Measurements from ENCODE around the gene CASP12.
"Not testable (repeated sequence)": the region's sequence is repeated elsewhere in the genome, so short reads cannot be mapped to it uniquely, and the experiment has no call there.

CASP12 gene

DNA sequence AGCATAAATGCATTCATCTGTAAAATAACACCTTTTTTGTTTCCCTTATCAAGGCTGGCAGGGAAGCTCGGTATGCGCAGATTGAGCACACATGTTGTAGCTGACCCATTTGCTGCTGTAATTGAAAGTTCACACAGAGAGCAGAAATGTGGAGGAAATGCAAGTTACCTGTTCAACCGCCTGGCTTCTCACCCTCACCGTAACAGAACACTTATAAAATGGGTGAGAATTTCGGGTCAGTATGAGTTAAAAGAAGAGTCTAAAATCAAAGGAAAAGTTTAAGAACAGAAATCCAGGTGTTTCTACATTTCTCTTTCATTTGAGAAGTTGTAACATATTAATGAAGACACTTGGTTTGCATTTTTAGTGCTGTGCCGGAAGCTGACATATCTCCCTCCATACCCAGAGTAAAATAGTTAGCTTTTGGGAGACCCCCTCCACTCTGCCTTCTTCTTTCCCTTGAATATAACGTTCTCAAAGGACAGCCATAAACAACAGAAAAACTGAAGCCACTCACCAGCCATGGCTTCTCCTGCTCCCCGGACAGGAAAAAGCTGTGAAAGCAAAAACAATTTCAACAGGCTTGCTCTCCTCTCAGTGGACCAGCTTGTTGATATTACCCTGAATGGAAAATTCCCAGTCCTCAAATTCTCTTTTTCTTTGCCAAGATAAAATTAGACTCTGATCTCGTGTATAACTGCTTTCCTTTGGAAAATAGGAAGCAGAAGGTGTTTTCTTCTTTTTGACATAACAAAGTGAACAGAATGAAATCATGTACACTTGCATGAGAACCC is at the start of gene CASP12:
TSS of gene CASP12 (minus strand) at position 570 of the 794 bp plus-strand sequence.
- DNase-seq, result no peak

DNA sequence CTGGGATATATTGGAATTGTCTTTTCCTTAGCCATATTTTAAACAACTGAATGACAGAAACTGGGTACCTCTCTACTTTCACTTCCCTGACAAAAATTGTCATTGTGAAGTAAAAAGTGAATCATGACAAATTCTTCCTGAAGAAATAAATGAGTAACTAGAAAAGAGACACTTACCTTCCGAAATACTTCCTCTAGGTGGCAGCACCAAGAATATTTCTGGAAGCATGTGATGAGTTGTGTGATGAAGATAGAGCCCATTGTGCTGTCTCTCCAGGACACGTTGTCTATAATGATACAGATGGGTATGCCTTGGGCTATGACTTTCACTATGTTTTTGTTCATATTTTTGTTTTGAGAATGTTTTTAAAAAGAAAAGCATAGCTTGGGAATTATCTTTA is 48.6 kb upstream of the CASP12 start:
- peak; percentile 62 for DNase-seq

DNA sequence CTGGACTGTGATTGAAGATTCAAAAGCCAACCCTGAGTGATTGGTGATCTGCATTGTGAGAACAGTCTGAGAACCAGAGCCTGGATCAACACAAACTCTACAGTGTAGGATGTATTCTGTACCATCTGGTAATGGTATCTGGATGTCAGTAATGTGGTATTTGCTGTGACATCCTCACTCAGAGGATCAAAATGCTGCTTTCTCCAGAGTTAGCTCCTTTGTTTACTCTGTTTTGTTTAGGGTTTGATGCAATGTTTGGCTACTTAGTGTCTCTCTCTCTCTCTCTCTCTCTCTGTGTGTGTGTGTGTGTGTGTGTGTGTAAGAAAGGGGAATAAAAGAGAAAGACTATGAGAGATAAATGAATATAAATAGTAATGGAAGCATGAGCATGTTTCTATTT is 45.8 kb upstream of the CASP12 start:
- DNase-seq, result no peak

DNA sequence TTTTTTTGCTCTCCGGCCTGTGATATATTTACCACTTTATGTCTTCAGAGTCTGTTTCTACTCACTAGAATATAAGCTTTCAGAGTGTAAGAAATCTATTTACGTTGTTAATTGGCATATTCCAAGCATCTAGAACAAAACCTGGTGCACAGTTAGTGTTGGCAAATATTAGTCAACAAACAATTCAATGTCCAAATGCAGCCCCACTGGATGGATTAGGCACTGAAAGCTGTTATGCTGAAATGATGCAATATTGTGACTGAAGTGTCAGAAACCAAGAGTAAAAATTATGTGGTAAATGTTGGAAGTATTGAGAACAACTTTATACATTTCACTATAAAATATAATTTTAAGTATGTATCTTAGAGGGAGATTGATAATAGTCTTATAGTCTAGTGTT is 45.3 kb upstream of the CASP12 start:
- no peak for DNase-seq

DNA sequence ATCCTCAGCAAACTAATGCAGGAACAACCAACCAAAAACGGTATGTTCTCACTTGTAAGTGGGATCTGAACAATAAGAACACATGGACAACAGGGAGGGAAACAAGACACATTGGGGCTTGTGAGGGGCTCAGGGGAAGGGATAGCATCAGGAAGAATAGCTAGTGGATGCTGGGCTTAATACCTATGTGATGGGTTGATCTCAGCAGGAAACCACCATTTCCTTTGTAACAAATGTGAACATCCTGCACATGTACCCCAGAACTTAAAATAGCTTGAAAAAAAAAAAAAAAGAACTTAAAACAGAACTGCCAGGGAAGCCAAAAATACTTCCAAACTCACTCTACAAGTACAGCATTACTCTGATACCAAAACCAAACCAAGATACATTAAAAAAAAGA is 36.3 kb upstream of the CASP12 start:
- DNase-seq, result no peak

DNA sequence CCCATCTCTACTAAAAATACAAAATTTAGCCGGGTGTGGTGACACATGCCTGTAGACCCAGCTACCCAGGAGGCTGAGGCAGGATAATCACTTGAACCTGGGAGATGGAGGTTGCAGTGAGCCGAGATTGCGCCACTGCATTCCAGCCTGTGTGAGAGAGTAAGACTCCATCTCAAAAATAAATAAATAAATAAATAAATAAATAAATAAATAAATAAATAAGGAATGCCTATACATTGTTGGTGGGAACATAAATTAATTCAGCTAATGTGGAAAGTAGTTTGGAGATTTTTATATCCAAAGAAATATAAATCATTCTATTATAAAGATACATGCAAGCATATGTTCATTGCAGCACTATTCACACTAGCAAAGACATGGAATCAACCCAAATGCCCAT is 35.8 kb upstream of the CASP12 start:
- not testable (repeated sequence) for DNase-seq

DNA sequence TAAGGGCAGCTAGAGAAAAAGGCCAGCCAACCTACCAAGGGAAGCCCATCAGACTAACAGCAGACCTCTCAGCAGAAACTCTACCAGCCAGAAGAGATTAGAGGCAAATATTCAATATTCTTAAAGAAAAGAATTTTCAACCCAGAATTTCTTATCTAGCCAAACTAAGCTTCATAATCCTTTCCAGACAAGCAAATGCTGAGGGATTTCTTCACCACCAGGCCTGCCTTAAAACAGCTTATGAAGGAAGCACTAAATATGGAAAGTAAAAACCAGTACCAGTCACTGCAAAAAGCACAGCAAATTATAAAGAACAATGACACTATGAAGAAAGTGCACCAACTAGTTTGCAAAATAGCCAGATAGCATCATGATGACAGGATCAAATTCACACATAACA is 30.6 kb upstream of the CASP12 start:
- no peak for DNase-seq

DNA sequence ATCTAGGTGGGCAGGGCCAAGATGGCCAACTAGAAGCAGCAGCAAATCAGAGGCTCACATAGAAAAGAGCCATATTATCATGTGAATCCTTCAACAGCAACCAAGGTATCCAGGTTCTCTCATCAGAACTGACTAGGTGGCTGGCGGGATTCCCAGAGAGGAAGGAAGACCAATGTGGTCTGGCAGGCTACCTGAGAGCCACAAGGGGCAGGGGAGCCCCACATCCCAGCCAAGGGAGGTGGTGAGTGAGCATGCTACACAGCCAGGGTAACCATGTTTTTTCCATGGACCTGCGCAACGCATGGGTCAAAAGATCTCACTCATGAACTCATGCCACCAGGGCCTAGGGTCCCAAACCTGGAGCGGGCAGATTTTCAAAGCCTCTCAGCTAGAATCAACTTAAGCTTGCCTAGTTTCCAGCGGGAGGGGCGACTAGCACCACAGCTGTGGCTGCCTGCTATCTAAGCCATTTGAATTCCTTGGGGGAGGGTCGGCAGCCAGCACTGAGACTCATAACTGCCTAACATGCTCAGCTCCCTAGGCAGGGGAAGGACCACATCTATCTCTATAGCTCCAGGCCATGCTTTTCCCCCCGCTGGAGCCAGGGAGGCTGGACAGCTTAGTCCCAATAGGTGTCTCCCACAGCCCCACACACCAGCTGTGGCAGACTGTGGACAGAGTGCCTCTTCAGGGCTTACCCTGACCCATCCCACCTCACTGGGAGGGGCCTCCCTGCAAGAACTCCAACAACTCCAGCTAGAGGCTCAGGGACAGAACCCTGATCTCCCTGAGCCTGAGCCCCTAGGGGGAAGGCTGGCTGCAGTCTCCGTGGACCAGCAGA is 28.7 kb upstream of the CASP12 start:
- no peak for DNase-seq

DNA sequence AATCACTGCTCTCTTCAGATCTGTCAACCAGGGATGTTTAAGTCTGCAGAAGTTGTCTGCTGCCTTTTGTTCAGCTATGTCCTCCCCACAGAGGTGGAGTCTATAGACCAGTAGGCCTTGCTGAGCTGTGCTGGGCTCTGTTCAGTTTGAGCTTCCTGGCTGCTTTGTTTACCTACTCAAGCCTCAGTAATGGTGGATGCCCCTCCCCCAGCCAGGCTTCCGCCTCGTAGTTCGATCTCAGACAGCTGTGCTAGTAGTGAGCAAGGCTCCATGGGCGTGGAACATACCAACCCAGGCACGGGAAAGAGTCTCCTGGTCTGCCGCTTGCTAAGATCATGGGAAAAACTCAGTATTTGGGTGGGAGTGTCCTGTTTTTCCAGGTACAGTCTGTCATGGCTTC is 27.6 kb upstream of the CASP12 start:
- DNase-seq, result no peak

DNA sequence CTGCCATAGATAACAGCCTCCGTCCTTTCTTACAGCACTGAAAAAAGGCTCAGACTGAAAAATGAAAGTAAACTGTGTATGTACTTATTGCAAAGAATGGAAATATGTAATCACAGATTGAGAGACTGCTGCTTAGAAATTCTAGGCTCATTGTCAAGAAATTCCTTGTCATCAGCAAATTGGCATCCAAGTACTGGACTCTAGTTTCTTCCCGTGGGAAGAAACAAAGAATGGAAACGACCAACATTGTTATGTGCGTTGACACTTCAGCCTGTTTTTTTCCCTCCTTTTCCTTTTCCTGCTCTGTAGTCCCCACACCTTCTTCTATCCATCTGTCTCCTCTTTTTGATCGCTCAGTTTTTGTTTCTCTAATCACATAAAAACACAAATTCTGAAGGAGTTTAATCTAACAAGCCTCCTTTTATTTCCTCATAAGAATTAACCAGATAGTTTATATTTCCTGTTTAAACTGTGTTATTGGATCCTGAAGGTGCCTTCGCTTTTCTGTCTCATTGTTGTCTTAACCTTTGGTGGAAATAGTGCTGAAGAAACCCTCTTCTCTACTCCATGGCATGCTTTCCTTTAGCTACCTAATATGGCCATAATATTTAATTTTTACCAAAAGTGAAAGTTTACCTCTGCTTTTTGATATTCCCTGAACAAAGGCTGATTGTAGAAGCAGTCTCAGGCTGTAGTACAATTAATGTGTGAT is 20.0 kb upstream of the CASP12 start:
- DNase-seq, result peak; percentile 80

DNA sequence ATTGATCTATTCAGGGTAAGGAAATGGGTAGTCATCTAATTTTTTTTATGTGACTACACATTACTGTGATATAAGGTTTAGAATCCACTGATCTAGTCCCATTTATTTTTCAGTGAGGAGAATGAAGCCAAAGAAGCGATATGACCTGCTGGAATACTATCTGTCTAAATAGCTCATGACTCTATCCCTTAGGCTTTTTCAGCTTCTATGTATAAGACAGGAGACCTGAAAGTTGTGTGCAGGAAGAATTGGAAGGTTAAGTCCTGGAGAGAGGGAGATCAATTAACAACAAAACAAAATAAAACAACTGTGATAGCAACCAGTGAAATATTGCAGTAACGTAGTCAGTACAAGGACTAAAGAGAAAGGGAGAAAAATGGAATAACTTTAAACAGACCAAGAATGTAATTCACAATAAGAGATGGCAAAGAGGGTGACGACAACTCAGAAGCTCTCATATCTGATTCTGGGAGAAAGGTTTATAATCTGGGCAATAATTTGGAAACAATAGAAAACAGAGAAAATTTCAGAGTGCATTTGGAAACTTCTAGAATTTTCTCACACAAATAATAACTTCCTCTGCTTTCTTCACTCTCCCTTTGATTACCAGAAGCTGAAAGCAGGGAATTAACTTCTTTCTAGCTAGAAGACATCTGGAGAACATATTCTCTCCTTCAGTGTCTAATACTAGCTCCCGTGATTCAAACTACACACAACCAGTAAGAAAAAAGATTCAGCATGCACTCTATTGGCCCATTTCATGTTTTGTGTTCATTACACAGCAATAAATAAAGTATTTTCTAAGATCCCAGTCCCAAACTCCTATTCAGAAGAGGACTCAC is 19.2 kb upstream of the CASP12 start:
- DNase-seq, result no peak

DNA sequence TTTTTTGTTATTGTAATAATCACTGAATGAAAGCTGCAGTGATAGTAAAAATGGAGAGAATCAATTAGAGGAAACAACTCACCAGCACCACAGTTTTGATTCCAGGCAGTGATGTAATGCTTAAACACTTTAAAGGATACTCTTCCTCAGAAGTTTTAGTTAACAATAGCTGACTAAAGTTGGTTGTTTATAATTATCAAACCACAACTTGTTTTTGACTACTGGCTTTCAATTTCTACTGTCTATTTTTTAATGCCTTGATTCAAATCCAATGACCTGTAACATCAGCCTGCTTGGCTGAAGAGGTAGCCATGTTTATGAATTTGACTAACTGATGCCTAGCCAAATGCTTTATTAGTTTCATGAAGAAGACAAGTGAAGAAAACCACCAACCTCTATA is 18.2 kb upstream of the CASP12 start:
- peak; percentile 10 for DNase-seq

DNA sequence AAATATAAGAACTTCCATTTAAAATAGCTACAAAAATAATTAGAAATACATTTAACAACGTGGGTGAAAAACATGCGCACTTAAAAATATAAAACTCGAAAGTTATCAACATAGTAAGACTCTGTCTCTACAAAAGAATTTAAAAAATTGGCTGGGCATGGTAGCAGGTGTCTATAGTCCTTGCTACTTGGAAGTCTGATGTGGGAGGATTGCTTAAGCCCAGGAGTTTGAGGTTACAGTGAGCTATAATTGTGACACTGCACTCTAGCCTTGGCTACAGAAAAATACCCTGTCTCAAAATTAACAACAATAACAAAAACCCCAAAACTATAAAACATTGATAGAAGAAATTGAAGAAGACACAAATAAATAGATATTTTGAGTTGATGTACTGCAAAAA is 13.8 kb upstream of the CASP12 start:
- DNase-seq, result no peak

DNA sequence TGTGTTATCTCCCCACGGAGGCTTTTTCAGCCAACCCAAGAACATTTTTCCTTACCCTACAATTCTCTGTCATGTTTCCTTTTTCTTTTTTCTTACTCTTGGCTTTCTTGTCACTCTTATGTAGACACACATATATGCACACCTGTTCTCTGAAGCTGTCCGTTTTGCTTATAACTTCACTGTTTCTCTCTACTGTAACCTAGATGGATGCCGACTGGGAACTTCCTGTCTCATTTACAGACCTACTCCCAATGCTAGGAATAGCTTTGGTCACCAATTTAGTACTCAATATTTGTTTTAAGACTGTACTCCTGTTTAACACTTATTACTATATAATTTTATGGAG is 9.9 kb upstream of the CASP12 start:
- DNase-seq, result no peak

DNA sequence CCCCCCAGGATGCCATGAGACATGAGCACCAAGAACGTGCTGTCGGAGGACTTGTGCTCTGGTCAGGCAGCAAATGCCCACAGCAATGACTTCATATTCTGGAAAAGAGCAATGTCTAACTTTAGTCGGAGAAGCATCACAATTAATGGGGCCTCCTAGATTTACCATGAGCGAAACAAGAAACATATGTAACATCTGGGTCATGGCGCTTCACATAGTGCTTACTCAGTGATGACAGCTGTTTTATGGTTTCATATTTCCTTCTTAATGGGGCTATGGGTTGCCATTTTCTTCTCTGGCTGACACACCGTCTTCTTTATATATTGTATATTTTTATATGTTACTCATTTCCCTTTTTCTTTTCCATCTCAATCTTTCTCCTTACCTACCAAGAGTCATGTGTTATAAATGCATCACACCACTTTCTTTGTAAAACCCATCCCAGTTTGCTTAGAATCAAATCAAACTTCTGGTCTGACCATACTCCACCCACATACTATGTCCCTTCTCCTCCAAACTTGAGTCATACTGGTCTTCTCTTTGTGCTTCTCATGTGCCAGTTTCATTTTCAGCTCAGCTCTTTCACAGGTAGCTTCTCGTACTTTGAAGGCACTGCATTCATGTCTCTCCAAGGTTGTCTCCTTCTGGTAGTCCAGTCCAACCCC is 9.4 kb upstream of the CASP12 start:
- DNase-seq, result peak; percentile 83

DNA sequence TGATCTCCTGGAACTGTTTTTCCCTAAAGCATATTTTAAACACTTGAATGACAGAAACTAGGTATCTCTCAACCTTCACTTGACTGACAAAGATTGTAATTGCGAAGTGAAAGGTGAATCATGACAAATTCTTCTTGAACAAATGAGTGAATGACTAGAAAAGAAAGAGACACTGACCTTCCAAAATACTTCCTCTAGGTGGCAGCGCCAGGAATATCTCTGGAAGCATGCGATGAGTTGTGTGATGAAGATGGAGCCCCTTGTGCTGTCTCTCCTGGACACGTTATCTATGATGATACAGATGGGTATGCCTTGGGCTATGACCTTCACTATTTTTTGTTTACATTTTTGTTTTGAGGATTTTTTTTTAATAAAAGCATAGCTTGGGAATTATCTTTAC is 7.0 kb upstream of the CASP12 start:
- DNase-seq, result no peak

DNA sequence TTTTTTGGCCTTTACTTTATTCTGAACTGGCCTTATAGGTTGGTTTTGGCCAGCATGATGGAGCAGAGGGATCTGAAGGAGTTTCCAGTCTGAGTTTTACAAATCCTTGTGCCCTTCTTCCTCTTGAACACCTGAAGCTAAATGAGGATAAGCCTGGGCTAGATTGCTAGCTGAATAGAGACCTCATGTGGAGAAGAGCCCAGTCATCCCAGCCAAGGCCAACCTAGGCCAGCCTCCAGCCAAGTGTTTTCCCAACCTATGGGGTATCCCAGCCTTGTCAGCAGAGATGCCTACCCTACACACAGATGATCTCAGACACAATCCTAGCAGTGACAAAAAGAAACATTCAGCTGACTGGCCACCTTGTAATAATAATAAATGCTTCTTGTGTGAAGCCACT is 966 bp upstream of the CASP12 start:
- no peak for DNase-seq

DNA sequence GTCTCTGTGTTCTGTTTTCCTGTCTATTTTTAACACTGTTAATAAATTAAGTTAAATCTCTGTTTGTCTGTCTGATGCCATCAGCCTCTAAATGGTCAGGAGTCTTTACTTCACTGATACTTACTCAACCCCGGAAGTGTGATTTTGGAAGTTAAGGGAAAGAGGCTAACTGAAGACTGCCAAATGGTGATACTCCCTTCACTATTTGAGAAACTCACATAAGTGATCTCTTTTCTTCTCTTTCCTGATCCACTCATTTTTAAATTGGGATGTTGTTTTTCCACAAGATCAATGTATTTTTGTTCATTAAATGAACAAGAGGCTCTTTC is 389 bp upstream of the CASP12 start:
- no peak for DNase-seq

DNA sequence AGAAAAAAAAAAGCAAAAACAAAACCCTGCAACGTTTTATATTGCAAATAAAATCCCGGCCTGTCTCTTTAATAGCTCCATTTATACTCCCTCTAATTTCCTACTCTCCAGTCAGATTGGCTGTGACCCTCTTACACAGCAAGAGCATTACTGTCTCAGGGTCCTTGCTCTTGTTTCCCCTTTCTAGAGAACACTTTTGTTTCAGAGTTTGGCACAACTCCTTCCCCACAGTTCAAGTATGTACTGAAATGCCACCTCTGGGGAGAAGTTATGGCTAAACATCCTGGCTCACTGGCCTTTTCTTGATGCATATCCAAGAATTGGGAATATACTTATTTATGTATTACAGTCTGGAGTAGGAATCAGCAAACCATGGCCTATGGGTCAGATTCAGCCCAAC is 2.6 kb downstream of the CASP12 start:
- DNase-seq, result no peak

DNA sequence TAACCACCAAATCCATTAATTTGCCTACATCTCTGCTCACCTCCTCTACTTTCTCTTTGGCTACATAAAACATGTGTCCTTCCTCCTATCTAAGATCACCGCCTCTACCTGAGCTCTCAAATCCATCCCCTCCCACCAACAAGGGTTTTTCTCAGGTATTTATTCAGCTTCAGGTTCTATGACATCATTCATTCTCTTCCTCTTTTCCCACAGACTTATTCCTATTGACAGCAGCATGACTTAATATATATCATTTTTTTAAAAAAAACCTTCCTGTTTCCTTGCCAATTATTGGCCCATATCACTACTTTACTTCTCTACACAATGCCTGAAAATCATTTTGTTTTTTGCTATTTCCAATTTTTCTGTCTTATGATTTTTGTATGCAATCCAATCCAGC is 4.4 kb downstream of the CASP12 start:
- no peak for DNase-seq

DNA sequence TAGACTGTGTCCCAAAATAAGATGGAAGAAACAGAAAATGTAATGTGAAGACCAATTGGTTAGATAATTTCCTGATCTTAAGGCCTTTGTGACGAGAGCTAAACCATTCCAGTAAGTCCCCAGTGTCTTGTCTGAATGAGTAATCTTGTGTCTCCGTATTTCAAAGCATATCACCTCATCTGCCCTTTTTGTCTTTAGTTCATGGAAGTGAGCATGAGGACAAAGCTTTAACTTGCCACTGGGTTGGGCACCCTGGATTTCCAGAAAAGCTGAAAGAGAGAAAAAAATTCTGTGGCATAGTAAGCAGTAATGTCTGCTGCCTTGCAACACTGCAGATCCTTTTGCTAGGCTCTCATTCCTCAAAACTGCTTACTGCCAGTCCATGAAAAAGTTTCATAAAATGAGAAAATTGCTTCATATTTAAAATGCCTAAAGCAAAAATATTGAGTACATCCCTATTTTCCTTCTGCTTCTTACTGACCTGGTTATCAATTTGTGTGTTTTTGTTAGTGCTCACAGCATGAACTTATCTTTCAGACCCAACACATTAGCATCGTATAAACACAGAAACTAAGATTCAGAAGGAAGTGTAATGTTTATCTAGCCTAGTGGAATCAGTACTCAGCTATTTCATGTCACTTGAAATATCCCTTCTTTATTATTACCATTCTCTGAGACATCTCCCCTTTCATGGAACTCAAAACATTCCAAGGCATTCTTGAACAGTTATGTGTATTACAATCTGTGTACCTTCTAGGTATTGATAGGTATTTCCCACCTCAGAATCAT is 5.3 kb downstream of the CASP12 start:
- DNase-seq, result peak; percentile 49

DNA sequence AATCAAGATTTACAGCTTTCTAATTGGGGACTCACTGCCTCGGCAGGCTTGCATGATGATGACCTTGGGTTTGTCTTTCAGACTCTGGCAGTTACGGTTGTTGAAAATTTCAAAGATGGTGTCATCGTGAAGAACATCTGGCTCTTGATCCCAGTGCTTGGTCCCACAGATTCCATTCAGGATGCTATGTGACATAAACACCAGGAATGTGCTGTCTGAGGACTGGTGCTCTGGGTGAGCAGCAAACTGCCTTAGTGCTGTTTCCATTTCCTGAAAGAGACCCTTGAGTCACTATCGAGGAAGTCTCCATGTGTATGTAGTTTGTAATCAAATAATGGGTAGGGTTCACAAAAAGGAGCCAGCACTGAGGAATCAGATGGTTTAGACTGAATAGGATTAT is 7.1 kb downstream of the CASP12 start:
- DNase-seq, result peak; percentile 79
